Natural killer cell (primary cell): ENCODE measurements around the gene NCR3LG1. TPM values are rescaled to one million over a fixed set of nuclear protein-coding genes. Genes with fewer than 3 reads are reported as not detected.

Experiments
- ATAC-seq, 3 donors: fragments of 150-1000 bp in 2 of 3; fragments of 200-7000 bp in 1 of 3; cut with Tn5 transposase; 1 replicate in 1 of 3; 2 replicates in 2 of 3; pipeline ENCODE4 v1.10.0; 2021; ENCODE audit warnings: mild to moderate bottlenecking in 2 of 3, moderate library complexity in 2 of 3
- DNase-seq, 2 donors: peaks; one replicate each; pipeline versions ENCODE4 v3.0.0 to v3.0.0-alpha.2; 2013 to 2021; ENCODE audit warnings: mixed read lengths in 1 of 2
- H3K27ac ChIP-seq: one replicate; pipeline ENCODE4 v1.5.1; 2013; ENCODE audit warnings: mild to moderate bottlenecking, low read length
- H3K27me3 ChIP-seq: one replicate; pipeline ENCODE4 v1.6.1; 2013; ENCODE audit warnings: low read length; ENCODE audit not compliant: control insufficient read depth, insufficient read depth
- H3K36me3 ChIP-seq: one replicate; pipeline ENCODE4 v1.6.1; 2013; ENCODE audit warnings: low read length; ENCODE audit not compliant: control insufficient read depth, insufficient read depth
- H3K4me1 ChIP-seq: one replicate; pipeline ENCODE4 v1.6.1; 2013; ENCODE audit warnings: low read length; ENCODE audit not compliant: control insufficient read depth, insufficient read depth
- H3K4me3 ChIP-seq: one replicate; pipeline ENCODE4 v1.5.1; 2013; ENCODE audit warnings: low read length
- H3K9me3 ChIP-seq: one replicate; pipeline ENCODE4 v1.6.1; 2013; ENCODE audit warnings: low read length; ENCODE audit not compliant: control insufficient read depth, insufficient read depth
- H3K27ac Mint-ChIP-seq, 2 donors: one replicate each; pipeline ENCODE4 v1.8.0; 2022; ENCODE audit warnings: mild to moderate bottlenecking in 2 of 2, mixed read lengths in 2 of 2, moderate library complexity in 1 of 2
- H3K27me3 Mint-ChIP-seq, 2 donors: one replicate each; pipeline ENCODE4 v1.8.0; 2022; ENCODE audit warnings: low read depth in 2 of 2, mixed read lengths in 2 of 2
- H3K36me3 Mint-ChIP-seq: one replicate; pipeline ENCODE4 v1.8.0; 2022; ENCODE audit warnings: mixed read lengths
- H3K4me1 Mint-ChIP-seq, 2 donors: one replicate each; pipeline ENCODE4 v1.8.0; 2022; ENCODE audit warnings: mixed read lengths in 2 of 2
- H3K4me3 Mint-ChIP-seq: one replicate; pipeline ENCODE4 v1.8.0; 2022; ENCODE audit warnings: mild to moderate bottlenecking, moderate library complexity, mixed read lengths
- H3K9me3 Mint-ChIP-seq, 2 donors: one replicate each; pipeline ENCODE4 v1.8.0; 2022; ENCODE audit warnings: mixed read lengths in 2 of 2
- WGBS: methylation state at CpG from one replicate; pipeline ENCODE4 v1.1.7; 2013; ENCODE audit warnings: missing lambda C conversion rate; ENCODE audit not compliant: insufficient coverage; 5-methylcytosine and 5-hydroxymethylcytosine counted together
- intact Hi-C: fragments of 100-400 bp; cut with micrococcal nuclease; formaldehyde crosslinking; loops from one replicate; pipeline ENCODE4 v1.14.2; 2022
- total RNA-seq, 4 donors: library from RNA; stranded (reverse); fragments of 120-200 nt in 1 of 4; gene quantifications; one replicate each; pipeline versions ENCODE4 v1.2.3 to v1.2.4, GENCODE V29; 2013 to 2022
- TF ChIP-seq, protein P1 (sequence below): fragments of 200-600 bp; IDR thresholded peaks from one replicate; pipeline ENCODE4 v1.8.0; 2022; ENCODE audit warnings: antibody characterized with exemption

The NCR3LG1 gene
- total RNA-seq, 3 donors from 2014 or later (not counting 1 experiment from before 2014, with no cell fraction given) = 6.3 to 10.1 (median 9.7) TPM

DNA sequence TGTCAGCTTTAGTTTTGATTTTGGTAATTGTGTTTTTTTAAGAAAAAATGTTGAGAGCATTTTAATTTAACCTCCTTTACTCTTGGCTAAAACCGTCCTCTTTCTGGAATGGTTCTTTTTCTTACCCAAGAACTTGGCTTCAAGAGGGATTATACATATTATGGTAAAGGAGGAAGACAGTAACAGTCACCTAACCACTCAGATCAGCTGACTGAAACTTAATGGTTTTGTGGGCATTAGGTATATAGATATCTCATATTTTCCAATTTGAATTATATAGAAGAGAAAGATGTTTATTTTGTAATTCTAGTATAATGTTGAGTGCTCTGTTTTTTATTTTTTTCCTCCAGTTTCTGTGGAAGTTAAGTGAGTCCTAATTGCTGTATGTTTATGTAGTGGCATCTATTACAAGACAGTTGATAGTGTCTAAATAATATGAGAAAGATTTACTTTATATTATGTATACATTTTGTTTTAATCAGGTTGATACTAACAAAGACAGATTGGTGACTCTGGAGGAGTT lies 36.6 kb upstream of the NCR3LG1 start:
- Mint-ChIP-seq H3K27me3 (no peaks in the 10 kb centered on the region), H3K36me3 (peaks cover 10% of the 10 kb centered on the region), H3K9me3 (no peaks in the 10 kb centered on the region), H3K4me1 (no peaks in the 10 kb centered on the region), H3K4me3 (no peak overlapping the region), H3K27ac (no peak overlapping the region)
- Histone ChIP-seq H3K9me3 (no peaks in the 10 kb centered on the region), H3K36me3 (peaks cover 43% of the 10 kb centered on the region), H3K27ac (no peak overlapping the region), H3K4me3 (no peak overlapping the region), H3K4me1 (no peaks in the 10 kb centered on the region), H3K27me3 (no peaks in the 10 kb centered on the region)
- ATAC-seq = no peak
- no peak for DNase-seq
- TF ChIP-seq, protein P1, sequence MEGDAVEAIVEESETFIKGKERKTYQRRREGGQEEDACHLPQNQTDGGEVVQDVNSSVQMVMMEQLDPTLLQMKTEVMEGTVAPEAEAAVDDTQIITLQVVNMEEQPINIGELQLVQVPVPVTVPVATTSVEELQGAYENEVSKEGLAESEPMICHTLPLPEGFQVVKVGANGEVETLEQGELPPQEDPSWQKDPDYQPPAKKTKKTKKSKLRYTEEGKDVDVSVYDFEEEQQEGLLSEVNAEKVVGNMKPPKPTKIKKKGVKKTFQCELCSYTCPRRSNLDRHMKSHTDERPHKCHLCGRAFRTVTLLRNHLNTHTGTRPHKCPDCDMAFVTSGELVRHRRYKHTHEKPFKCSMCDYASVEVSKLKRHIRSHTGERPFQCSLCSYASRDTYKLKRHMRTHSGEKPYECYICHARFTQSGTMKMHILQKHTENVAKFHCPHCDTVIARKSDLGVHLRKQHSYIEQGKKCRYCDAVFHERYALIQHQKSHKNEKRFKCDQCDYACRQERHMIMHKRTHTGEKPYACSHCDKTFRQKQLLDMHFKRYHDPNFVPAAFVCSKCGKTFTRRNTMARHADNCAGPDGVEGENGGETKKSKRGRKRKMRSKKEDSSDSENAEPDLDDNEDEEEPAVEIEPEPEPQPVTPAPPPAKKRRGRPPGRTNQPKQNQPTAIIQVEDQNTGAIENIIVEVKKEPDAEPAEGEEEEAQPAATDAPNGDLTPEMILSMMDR = no peak
- no CpG with 5 or more reads among the region's 1 CpG for WGBS
- intact Hi-C loops = no loop called here

DNA sequence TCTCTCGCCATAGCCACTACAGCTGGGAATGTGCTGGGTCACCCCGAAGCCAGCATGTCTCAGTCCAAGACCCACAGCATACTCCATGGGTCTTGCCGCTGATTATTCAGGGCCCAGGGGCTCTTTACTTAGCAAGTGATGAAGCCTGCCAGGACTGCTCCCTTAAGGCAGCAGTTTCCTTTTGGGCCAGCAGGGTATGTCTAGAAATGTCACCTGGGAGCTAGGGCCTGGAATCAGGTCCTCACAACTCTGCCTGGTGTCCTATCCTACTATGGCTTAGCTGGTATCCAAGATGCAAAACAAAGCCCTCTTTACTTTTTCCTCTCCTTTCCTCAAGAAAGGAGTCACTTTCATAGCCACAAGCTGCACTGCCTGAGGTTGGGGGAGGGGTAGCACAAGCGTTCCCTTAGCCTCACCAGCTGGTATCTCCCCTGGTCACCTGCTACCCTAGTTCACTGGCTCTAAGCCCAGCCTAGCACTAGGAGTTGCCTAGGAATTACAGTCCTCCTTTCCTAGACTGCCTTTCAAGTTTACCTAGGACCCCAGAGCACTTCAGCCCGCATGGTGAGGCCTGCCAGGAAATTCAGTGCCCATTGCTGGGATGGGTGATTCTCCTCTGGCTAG lies 22.6 kb upstream of the NCR3LG1 start:
- peaks cover 19% of the 10 kb centered on the region for H3K36me3 ChIP-seq
- Mint-ChIP-seq H3K27ac (no peak overlapping the region), H3K9me3 (no peaks in the 10 kb centered on the region), H3K36me3 (peaks cover 18% of the 10 kb centered on the region), H3K4me1 (peaks cover 7 to 9% of the 10 kb centered on the region in 2 donors), H3K4me3 (no peak overlapping the region), H3K27me3 (no peaks in the 10 kb centered on the region)
- no peaks in the 10 kb centered on the region for H3K27me3 ChIP-seq
- peaks cover 2% of the 10 kb centered on the region for H3K4me1 ChIP-seq
- no peak for DNase-seq
- intact Hi-C loops = no loop called here
- H3K9me3 ChIP-seq = no peaks in the 10 kb centered on the region
- over 99% methylated on average over 5 of the region's 5 CpGs for WGBS
- TF ChIP-seq, protein P1 = no peak
- H3K27ac ChIP-seq = no peak overlapping the region
- H3K4me3 ChIP-seq = no peak overlapping the region
- ATAC-seq = no peak

DNA sequence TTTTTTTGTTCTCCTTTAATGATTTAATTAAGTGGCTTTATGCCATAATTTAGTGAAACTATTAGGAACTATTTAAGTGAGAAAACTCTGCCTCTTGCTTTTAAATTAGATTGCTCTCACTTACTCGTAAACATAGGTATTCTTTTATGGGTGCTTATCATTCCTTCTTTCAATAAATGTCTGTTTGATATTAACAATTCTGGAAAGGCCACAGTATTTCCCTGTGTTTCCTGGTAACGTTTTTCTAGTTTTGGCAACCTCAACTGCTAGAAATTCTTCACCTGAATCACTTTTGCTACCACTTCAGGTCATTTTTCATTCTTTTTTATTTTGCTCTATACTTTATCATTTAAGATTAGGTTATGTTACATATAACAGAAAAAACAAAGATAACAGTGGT lies 19.9 kb upstream of the NCR3LG1 start:
- H3K27me3 Mint-ChIP-seq = no peaks in the 10 kb centered on the region
- peaks cover 18% of the 10 kb centered on the region for H3K36me3 Mint-ChIP-seq

More for the DNA sequence above, 19.9 kb upstream of the NCR3LG1 start:
- 100% methylated on average over 1 of the region's 2 CpGs for WGBS
- no peak overlapping the region for H3K4me3 ChIP-seq
- intact Hi-C loops = no loop called here
- peaks cover 7% of the 10 kb centered on the region for H3K4me1 ChIP-seq
- H3K9me3 Mint-ChIP-seq = no peaks in the 10 kb centered on the region
- TF ChIP-seq, protein P1 = no peak
- peaks cover 8 to 11% of the 10 kb centered on the region in 2 donors for H3K4me1 Mint-ChIP-seq
- H3K36me3 ChIP-seq = peaks cover 19% of the 10 kb centered on the region
- H3K27ac Mint-ChIP-seq = no peak overlapping the region
- no peak for DNase-seq
- H3K9me3 ChIP-seq = no peaks in the 10 kb centered on the region
- H3K27ac ChIP-seq = no peak overlapping the region
- no peaks in the 10 kb centered on the region for H3K27me3 ChIP-seq
- ATAC-seq = no peak
- no peak overlapping the region for H3K4me3 Mint-ChIP-seq
